ENCODE measurements around the gene RNASEH1. TPM values are rescaled to one million over a fixed set of nuclear protein-coding genes. Genes with fewer than 3 reads are reported as not detected.

RNASEH1 gene
- total and polyA plus RNA-seq, 10 of the 15 experiments (the other 5 are each of a cell fraction or from before 2014, with no cell fraction given) = 18.2 to 68.5 (median 28.2) TPM

- TF ChIP-seq TBL1XR1 (IDR thresholded peaks at IDR 0.05; ENCODE audit: low read depth, low read length) = no peak
- TF ChIP-seq ZBTB40 (IDR thresholded peaks at IDR 0.05; ENCODE audit: borderline replicate concordance) = no peak
- TF ChIP-seq MEF2B (IDR thresholded peaks at IDR 0.05; ENCODE audit: partially characterized antibody, poor library complexity, severe bottlenecking) = no peak
- TF ChIP-seq RBBP5 (conservative IDR thresholded peaks at IDR 0.05) = no peak
- TF ChIP-seq RUNX3 (IDR thresholded peaks at IDR 0.05; ENCODE audit: low read length) = peak; percentile 27; the same call in 1 of the 2 replicates
- no peak for TF ChIP-seq REST (IDR thresholded peaks at IDR 0.05; ENCODE audit: low read depth, low read length)
- TF ChIP-seq POU2F2 (IDR thresholded peaks at IDR 0.05; ENCODE audit: borderline replicate concordance, low read depth, low read length) = no peak
- TF ChIP-seq FOS (IDR thresholded peaks at IDR 0.05; ENCODE audit: borderline replicate concordance, extremely low read depth, insufficient read length) = no peak
- TF ChIP-seq CBX3 (IDR thresholded peaks at IDR 0.05; ENCODE audit: borderline replicate concordance, low read depth) = no peak
Observed at GRCh38 chr2:3527886-3528785, 30.0 kb downstream of the RNASEH1 start (continued).
